Mononuclear cell (primary cell): ENCODE data around the gene GAK. TPM values are rescaled to one million over a fixed set of nuclear protein-coding genes. Genes with fewer than 3 reads are reported as not detected.

ENCODE experiments used
- H3K27me3 ChIP-seq: 2 replicates; pipeline ENCODE4 v1.6.0; 2011; ENCODE audit warnings: low read length, control low read depth; ENCODE audit not compliant: insufficient read depth
- H3K4me1 ChIP-seq: 2 replicates; pipeline ENCODE4 v1.5.1; 2011; ENCODE audit warnings: mild to moderate bottlenecking, low read length, control low read depth; ENCODE audit not compliant: insufficient read depth
- H3K4me3 ChIP-seq: 2 replicates; pipeline ENCODE4 v1.5.1; 2011; ENCODE audit warnings: mild to moderate bottlenecking, low read length, moderate library complexity
- H3K9me3 ChIP-seq: 2 replicates; pipeline ENCODE4 v1.5.1; 2011; ENCODE audit warnings: low read depth, mild to moderate bottlenecking, control low read depth, low read length
- total RNA-seq: library from RNA; depleted of rRNA; stranded (reverse); fragments of >200 nt; gene quantifications from one replicate; pipeline ENCODE4 v1.2.3, GENCODE V29; 2012

Gene GAK
- total RNA-seq, 1 donor = 62.2 TPM

- no peaks in the 10 kb centered on the region for H3K9me3 ChIP-seq
- no peaks in the 10 kb centered on the region for H3K4me1 ChIP-seq
- no peak overlapping the region for H3K4me3 ChIP-seq
Measured at GRCh38 chr4:839675-840443, 92.3 kb downstream of the GAK start.

GRCh38 chr4:837772-838171, 94.3 kb downstream of the GAK start:
- Histone ChIP-seq H3K27me3 (no peaks in the 10 kb centered on the region), H3K4me1 (no peaks in the 10 kb centered on the region), H3K4me3 (no peak overlapping the region), H3K9me3 (no peaks in the 10 kb centered on the region)

More at GRCh38 chr4:839675-840443, 92.3 kb downstream of the GAK start:
- no peaks in the 10 kb centered on the region for H3K27me3 ChIP-seq

- Histone ChIP-seq H3K27me3 (no peaks in the 10 kb centered on the region), H3K4me1 (no peaks in the 10 kb centered on the region), H3K4me3 (no peak overlapping the region), H3K9me3 (no peaks in the 10 kb centered on the region)
Measured at GRCh38 chr4:836750-837301, 95.3 kb downstream of the GAK start.

- H3K27me3 ChIP-seq = no peaks in the 10 kb centered on the region
- no peaks in the 10 kb centered on the region for H3K9me3 ChIP-seq
- no peak overlapping the region for H3K4me3 ChIP-seq
- H3K4me1 ChIP-seq = no peaks in the 10 kb centered on the region
Measured at GRCh38 chr4:836003-836511, 96.1 kb downstream of the GAK start.

GRCh38 chr4:835148-836002, 96.7 kb downstream of the GAK start:
- no peak overlapping the region for H3K4me3 ChIP-seq

GRCh38 chr4:834368-835147, 97.6 kb downstream of the GAK start:
- Histone ChIP-seq H3K27me3 (no peaks in the 10 kb centered on the region), H3K4me1 (no peaks in the 10 kb centered on the region), H3K4me3 (no peak overlapping the region), H3K9me3 (no peaks in the 10 kb centered on the region)

More at GRCh38 chr4:835148-836002, 96.7 kb downstream of the GAK start:
- no peaks in the 10 kb centered on the region for H3K4me1 ChIP-seq
- H3K27me3 ChIP-seq = no peaks in the 10 kb centered on the region
- H3K9me3 ChIP-seq = no peaks in the 10 kb centered on the region

- Histone ChIP-seq H3K4me1 (no peaks in the 10 kb centered on the region), H3K27me3 (no peaks in the 10 kb centered on the region), H3K4me3 (no peak overlapping the region), H3K9me3 (no peaks in the 10 kb centered on the region)
Measured at GRCh38 chr4:833731-834367, 98.3 kb downstream of the GAK start.

GRCh38 chr4:833156-833555, 99.0 kb downstream of the GAK start:
- Histone ChIP-seq H3K4me3 (no peak overlapping the region), H3K9me3 (no peaks in the 10 kb centered on the region), H3K4me1 (no peaks in the 10 kb centered on the region), H3K27me3 (peaks cover 5% of the 10 kb centered on the region)

GRCh38 chr4:832536-832935, 99.6 kb downstream of the GAK start:
- Histone ChIP-seq H3K4me3 (no peak overlapping the region), H3K27me3 (peaks cover 11% of the 10 kb centered on the region), H3K4me1 (no peaks in the 10 kb centered on the region), H3K9me3 (no peaks in the 10 kb centered on the region)

GRCh38 chr4:832108-832507, 100.0 kb downstream of the GAK start:
- Histone ChIP-seq H3K9me3 (no peaks in the 10 kb centered on the region), H3K4me1 (no peaks in the 10 kb centered on the region), H3K4me3 (no peak overlapping the region), H3K27me3 (peaks cover 15% of the 10 kb centered on the region)

- Histone ChIP-seq H3K4me1 (no peaks in the 10 kb centered on the region), H3K4me3 (no peak overlapping the region), H3K27me3 (peaks cover 15% of the 10 kb centered on the region), H3K9me3 (no peaks in the 10 kb centered on the region)
Measured at GRCh38 chr4:831483-831805, 100.7 kb downstream of the GAK start.

GRCh38 chr4:830601-831482, 101.3 kb downstream of the GAK start:
- H3K9me3 ChIP-seq = no peaks in the 10 kb centered on the region
- no peak overlapping the region for H3K4me3 ChIP-seq
- H3K4me1 ChIP-seq = no peaks in the 10 kb centered on the region
- peaks cover 15% of the 10 kb centered on the region for H3K27me3 ChIP-seq

GRCh38 chr4:829761-830600, 102.1 kb downstream of the GAK start:
- Histone ChIP-seq H3K9me3 (no peaks in the 10 kb centered on the region), H3K4me1 (no peaks in the 10 kb centered on the region)

More at GRCh38 chr4:829761-830600, 102.1 kb downstream of the GAK start:
- Histone ChIP-seq H3K27me3 (peaks cover 17% of the 10 kb centered on the region), H3K4me3 (no peak overlapping the region)
